ENCODE results near the gene CARD11. TPM values are rescaled to one million over a fixed set of nuclear protein-coding genes. Genes with fewer than 3 reads are reported as not detected.

The CARD11 gene
- total RNA-seq, 2 experiments from 2014 or later, result 98.3 to 103 TPM

GRCh38 chr7:2927592-2927991 is 116.1 kb downstream of the CARD11 start:
- POLR2A ChIA-PET, result interaction anchor here (1.5 kb wide), 1 partner anchor 21 kb away, joined by 4 read pairs; no protein-coding TSS in a partner anchor
- Mint-ChIP-seq H3K9me3 (no peaks in the 10 kb centered on the region), H3K27ac (no peak overlapping the region), H3K36me3 (ENCODE audit: low read depth) (peaks cover 32% of the 10 kb centered on the region), H3K27me3 (no peaks in the 10 kb centered on the region), H3K4me3 (no peak overlapping the region), H3K4me1 (ENCODE audit: low read depth) (no peaks in the 10 kb centered on the region)
- no peak for ATAC-seq
- CTCF ChIA-PET, result interaction anchor here (1.0 kb wide), 1 partner anchor 63 kb away, joined by 3 read pairs; no protein-coding TSS in a partner anchor
- TF ChIP-seq CTCF (IDR thresholded peaks at IDR 0.05), result no peak
- intact Hi-C loops (cut with micrococcal nuclease), result no loop called here
- DNase-seq, result no peak

- ATAC-seq (no peak), DNase-seq (no peak)
- intact Hi-C loops (cut with micrococcal nuclease), result no loop called here
- Mint-ChIP-seq H3K36me3 (ENCODE audit: low read depth) (peaks cover 30% of the 10 kb centered on the region), H3K9me3 (no peaks in the 10 kb centered on the region), H3K4me1 (ENCODE audit: low read depth) (no peaks in the 10 kb centered on the region), H3K4me3 (no peak overlapping the region), H3K27me3 (no peaks in the 10 kb centered on the region), H3K27ac (peak overlapping the region; percentile 25)
- ChIA-PET POLR2A (interaction anchor here (1.1 to 1.5 kb wide), 2 partner anchors 12 to 21 kb away, joined by 3 to 4 read pairs; no protein-coding TSS in a partner anchor), CTCF (interaction anchor here (1.0 to 1.1 kb wide), 2 partner anchors 62 kb away, joined by 3 read pairs; no protein-coding TSS in a partner anchor)
- no peak for TF ChIP-seq CTCF (IDR thresholded peaks at IDR 0.05)
Measured at GRCh38 chr7:2926896-2927405, 116.7 kb downstream of the CARD11 start.

- H3K27ac Mint-ChIP-seq, result peak overlapping the region; percentile 67
- no peaks in the 10 kb centered on the region for H3K27me3 Mint-ChIP-seq
- DNase-seq, result no peak
- ATAC-seq, result no peak
- no peak overlapping the region for H3K4me3 Mint-ChIP-seq
- H3K4me1 Mint-ChIP-seq (ENCODE audit: low read depth), result no peaks in the 10 kb centered on the region
- no peaks in the 10 kb centered on the region for H3K9me3 Mint-ChIP-seq
- intact Hi-C loops (cut with micrococcal nuclease), result no loop called here
- CTCF ChIA-PET, result interaction anchor here (1.1 kb wide), 1 partner anchor 61 kb away, joined by 3 read pairs; no protein-coding TSS in a partner anchor
- TF ChIP-seq CTCF (IDR thresholded peaks at IDR 0.05), result no peak
- POLR2A ChIA-PET, result interaction anchor here (1.1 to 1.5 kb wide), 2 partner anchors 12 to 22 kb away, joined by 3 to 4 read pairs; no protein-coding TSS in a partner anchor
- H3K36me3 Mint-ChIP-seq (ENCODE audit: low read depth), result peaks cover 33% of the 10 kb centered on the region
Measured at GRCh38 chr7:2926120-2926895, 117.4 kb downstream of the CARD11 start.

- H3K27ac Mint-ChIP-seq, result no peak overlapping the region
- DNase-seq (no peak), ATAC-seq (no peak)
- no peaks in the 10 kb centered on the region for H3K9me3 Mint-ChIP-seq
- POLR2A ChIA-PET, result interaction anchor here (2.0 kb wide), 1 partner anchor 13 kb away, joined by 5 read pairs; no protein-coding TSS in a partner anchor
- CTCF ChIA-PET, result interaction anchor here (1.2 to 1.4 kb wide), 2 partner anchors 14 to 140 kb away, joined by 4 read pairs; no protein-coding TSS in a partner anchor
- H3K4me1 Mint-ChIP-seq (ENCODE audit: low read depth), result no peaks in the 10 kb centered on the region
- H3K27me3 Mint-ChIP-seq, result no peaks in the 10 kb centered on the region
- TF ChIP-seq CTCF (IDR thresholded peaks at IDR 0.05), result no peak
- no peak overlapping the region for H3K4me3 Mint-ChIP-seq
- peaks cover 41% of the 10 kb centered on the region for H3K36me3 Mint-ChIP-seq (ENCODE audit: low read depth)
- intact Hi-C loops (cut with micrococcal nuclease), result no loop called here
Measured at GRCh38 chr7:2924866-2925840, 118.5 kb downstream of the CARD11 start.
